Left ventricle myocardium inferior (tissue), 1 donor: ENCODE results near the gene BNC2. TPM values are rescaled to one million over a fixed set of nuclear protein-coding genes. Genes with fewer than 3 reads are reported as not detected.

ENCODE experiments used
- DNase-seq: peaks from one replicate; pipeline ENCODE4 v3.0.0-alpha.2; 2020
- H3K27ac ChIP-seq: fragments of 200-600 bp; replicated peaks from 2 replicates; pipeline ENCODE4 v1.8.0; 2021
- H3K27me3 ChIP-seq: fragments of 200-600 bp; 2 replicates; pipeline ENCODE4 v1.8.0; 2021; ENCODE audit warnings: low read depth
- H3K36me3 ChIP-seq: fragments of 200-600 bp; 2 replicates; pipeline ENCODE4 v1.8.0; 2021
- H3K4me1 ChIP-seq: fragments of 200-600 bp; 2 replicates; pipeline ENCODE4 v1.8.0; 2021
- H3K4me3 ChIP-seq: fragments of 200-600 bp; 2 replicates; pipeline ENCODE4 v1.8.0; 2021; ENCODE audit warnings: mild to moderate bottlenecking, moderate library complexity
- H3K9me3 ChIP-seq: fragments of 200-600 bp; replicated peaks from 2 replicates; pipeline ENCODE4 v1.8.0; 2021
- CTCF ChIP-seq: fragments of 200-600 bp; IDR thresholded peaks from 2 replicates; pipeline ENCODE4 v1.8.0; 2021; ENCODE audit warnings: antibody characterized with exemption, mild to moderate bottlenecking, borderline replicate concordance
- intact Hi-C: fragments of 100-400 bp; cut with micrococcal nuclease; formaldehyde crosslinking; loops from one replicate; pipeline ENCODE4 v1.11.0; 2022
- total RNA-seq: library from RNA; stranded (reverse); fragmentation: NEBNext Ultra II Directional; extraction: Animal tissue kit (Norgen Biotek cat#: 25700); gene quantifications from one replicate; pipeline ENCODE4 v1.2.1, GENCODE V29; 2021
- donor health status: DM: no; HTN: yes; CAD: no; lungs with severe emphysema.

The BNC2 gene
- total RNA-seq, 1 donor from 2014 or later = 3.5 TPM

GRCh38 chr9:16594787-16595186, 275.7 kb downstream of the BNC2 start:
- no peaks in the 10 kb centered on the region for H3K4me1 ChIP-seq
- no peaks in the 10 kb centered on the region for H3K36me3 ChIP-seq
- TF ChIP-seq CTCF = no peak
- no peak overlapping the region for H3K27ac ChIP-seq
- H3K27me3 ChIP-seq = peaks cover 4% of the 10 kb centered on the region
- intact Hi-C loops = no loop called here
- no peak for DNase-seq
- no peak overlapping the region for H3K4me3 ChIP-seq
- H3K9me3 ChIP-seq = no peaks in the 10 kb centered on the region

- H3K4me1 ChIP-seq = no peaks in the 10 kb centered on the region
- intact Hi-C loops = no loop called here
Measured at GRCh38 chr9:16593746-16594145, 276.7 kb downstream of the BNC2 start.

DNA sequence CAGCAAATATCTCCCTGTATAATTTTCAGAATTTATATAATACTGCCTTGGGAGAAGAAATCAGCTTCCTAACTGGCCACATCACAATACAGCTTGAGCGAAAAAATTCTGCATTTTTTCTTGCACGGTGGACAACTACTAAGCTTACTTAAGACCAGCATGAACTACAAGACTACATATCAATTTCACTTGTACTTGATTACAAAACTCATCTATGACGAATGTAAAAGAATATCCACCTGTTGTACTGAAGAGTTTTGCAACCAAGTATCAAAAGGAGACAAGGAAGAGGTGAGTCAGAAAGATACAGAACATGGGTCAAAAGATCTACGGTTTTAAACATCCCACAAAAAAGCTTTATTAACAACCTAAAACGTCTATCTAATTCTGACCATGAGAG, 279.4 kb downstream of the BNC2 start:
- no peaks in the 10 kb centered on the region for H3K9me3 ChIP-seq
- H3K27me3 ChIP-seq = peaks cover 4% of the 10 kb centered on the region
- H3K27ac ChIP-seq = no peak overlapping the region
- no peaks in the 10 kb centered on the region for H3K36me3 ChIP-seq
- H3K4me1 ChIP-seq = no peaks in the 10 kb centered on the region
- no peak for TF ChIP-seq CTCF
- intact Hi-C loops = no loop called here
- no peak for DNase-seq
- H3K4me3 ChIP-seq = no peak overlapping the region

More at GRCh38 chr9:16593746-16594145, 276.7 kb downstream of the BNC2 start:
- Histone ChIP-seq H3K9me3 (no peaks in the 10 kb centered on the region), H3K27me3 (no peaks in the 10 kb centered on the region), H3K4me3 (no peak overlapping the region), H3K27ac (no peak overlapping the region), H3K36me3 (no peaks in the 10 kb centered on the region)
- no peak for DNase-seq
- no peak for TF ChIP-seq CTCF

DNA sequence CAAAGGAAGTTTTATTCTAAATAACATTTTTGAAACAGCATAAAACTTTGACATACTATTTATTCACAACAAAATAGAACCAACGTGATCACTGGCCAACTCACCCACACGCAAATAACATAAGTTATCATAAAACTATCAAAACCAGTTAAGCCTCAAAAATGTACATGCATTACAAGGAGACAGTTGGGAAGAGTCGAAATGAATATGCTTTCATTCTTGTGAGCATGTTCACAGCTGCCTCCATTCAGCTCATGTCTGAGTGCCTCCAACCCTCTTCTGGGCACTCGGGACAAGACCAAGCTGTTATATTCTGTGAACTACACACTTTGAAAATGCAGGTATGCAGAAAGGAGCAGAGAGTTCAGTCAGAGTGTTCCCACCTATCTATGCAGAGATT, 284.9 kb downstream of the BNC2 start:
- H3K36me3 ChIP-seq = no peaks in the 10 kb centered on the region
- TF ChIP-seq CTCF = no peak
- no peak overlapping the region for H3K27ac ChIP-seq
- no peaks in the 10 kb centered on the region for H3K9me3 ChIP-seq
- no peak for DNase-seq
- H3K27me3 ChIP-seq = peaks cover 4% of the 10 kb centered on the region
- no peaks in the 10 kb centered on the region for H3K4me1 ChIP-seq
- H3K4me3 ChIP-seq = no peak overlapping the region
- intact Hi-C loops = no loop called here

- no peaks in the 10 kb centered on the region for H3K9me3 ChIP-seq
- H3K4me1 ChIP-seq = no peaks in the 10 kb centered on the region
- H3K27ac ChIP-seq = no peak overlapping the region
Measured at GRCh38 chr9:16579872-16580432, 290.5 kb downstream of the BNC2 start.

More at GRCh38 chr9:16579872-16580432, 290.5 kb downstream of the BNC2 start:
- H3K4me3 ChIP-seq = no peak overlapping the region
- H3K36me3 ChIP-seq = no peaks in the 10 kb centered on the region
- no peak for DNase-seq
- H3K27me3 ChIP-seq = peaks cover 24% of the 10 kb centered on the region
- intact Hi-C loops = no loop called here
- no peak for TF ChIP-seq CTCF
